RCC 7860 (cell line): Measurements from ENCODE around the gene LRRC18.

Source experiments
- DNase-seq: peaks from one replicate; pipeline ENCODE4 v3.0.0-alpha.2; 2015; ENCODE audit warnings: low spot score
- FAIRE-seq: peaks from 2 replicates; lab custom pipeline; 2012; peaks lifted over from hg19 to GRCh38; lab: Jason Lieb, UNC

The LRRC18 gene

DNA sequence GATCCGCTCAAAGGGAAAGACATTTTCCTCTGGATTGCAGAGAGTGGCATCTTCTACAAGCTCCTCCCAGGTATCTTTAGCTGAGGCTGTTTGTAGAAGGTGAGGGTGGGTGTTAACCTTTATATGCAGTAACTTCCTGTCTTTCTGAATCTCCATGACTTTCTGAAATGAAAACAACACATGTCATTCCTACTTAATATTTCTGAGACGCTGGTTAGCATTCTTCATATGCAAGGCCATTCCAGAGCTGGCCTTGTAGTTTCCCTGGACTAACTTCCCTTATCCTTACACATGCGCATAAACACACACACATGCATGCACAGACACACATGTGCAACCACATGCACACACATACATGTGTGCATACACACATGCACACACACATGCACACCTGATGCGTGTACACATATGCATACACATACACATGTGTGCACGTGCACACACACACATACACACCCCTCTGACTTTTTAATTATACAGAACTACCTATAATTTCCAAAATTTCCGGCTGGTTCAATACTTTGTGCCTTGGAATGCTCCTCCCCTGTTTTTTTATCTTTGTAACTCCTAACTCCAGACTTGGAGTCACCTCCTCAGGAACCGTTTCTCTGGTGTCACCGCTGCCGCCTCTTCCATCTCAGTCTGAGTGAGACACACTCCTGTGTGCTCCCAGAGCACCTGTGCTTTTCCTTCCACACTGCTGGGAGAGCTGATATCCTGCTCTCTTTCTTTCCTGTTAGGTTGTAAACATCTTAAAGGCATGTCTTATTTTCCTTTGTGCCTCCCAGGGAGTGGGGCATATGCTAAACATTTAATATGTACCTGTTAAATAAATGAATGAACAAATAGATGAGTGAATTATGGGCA is 55.2 kb downstream of the LRRC18 start:
- no peak for DNase-seq
- FAIRE-seq = no peak

DNA sequence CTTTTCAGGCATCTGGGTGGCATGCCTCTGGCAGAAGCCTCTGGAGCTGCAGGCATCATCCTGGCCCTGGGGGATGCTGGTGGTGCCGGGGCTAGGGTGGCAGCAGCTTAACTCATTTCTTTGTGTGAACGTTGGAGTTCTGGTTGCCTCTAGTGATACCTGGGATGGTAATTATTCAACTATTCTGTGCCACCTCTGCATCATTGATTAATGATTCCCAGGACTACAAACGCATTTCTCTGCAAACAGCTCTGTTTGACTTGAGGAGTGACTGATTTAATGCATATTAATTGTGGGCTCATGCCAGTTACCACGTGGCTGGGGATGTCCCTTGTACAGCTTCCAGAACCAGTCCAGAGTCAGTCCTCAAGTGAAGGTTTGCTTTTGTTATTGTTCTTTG is 55.9 kb downstream of the LRRC18 start:
- FAIRE-seq (no peak), DNase-seq (no peak)

DNA sequence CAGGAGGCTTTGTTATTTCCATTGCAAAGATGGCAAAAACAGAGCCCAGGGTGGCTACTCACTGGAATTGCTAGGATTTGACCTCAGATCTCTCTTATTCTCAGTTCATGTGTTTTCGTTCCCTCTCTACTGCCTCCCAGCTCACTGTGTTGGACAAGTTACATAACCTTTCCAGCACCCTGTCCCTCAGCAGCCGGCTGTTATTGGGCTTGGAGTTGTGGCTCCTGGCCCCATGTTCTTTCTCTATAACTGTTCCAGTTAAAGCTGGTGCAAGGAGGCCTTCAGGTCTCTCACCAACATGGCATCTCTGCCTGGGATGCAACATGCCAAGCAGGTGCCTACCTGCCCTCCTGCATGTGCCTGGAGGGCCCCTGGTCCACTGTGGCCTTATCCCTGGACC is 56.8 kb downstream of the LRRC18 start:
- FAIRE-seq (no peak), DNase-seq (no peak)

DNA sequence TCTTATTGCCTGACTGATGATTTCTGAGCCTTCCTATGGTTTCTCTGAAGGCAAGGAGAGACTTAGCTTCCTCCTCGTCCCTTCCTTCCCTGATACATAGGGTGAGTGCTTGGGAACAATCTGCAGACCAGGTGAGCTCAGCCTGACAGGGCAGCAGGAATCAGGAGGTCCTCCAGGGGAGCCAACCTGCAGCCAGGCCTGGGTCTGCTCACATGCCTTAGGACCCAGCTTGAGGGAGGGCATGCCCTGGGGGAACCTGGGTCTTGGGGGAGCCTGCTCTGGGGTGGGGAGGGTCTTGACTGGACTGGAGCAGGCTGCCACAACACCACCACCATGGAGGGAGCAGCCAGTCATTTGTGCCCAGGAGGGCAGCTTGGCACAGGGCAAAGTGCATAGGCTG is 57.7 kb downstream of the LRRC18 start:
- DNase-seq = no peak
- FAIRE-seq = no peak

DNA sequence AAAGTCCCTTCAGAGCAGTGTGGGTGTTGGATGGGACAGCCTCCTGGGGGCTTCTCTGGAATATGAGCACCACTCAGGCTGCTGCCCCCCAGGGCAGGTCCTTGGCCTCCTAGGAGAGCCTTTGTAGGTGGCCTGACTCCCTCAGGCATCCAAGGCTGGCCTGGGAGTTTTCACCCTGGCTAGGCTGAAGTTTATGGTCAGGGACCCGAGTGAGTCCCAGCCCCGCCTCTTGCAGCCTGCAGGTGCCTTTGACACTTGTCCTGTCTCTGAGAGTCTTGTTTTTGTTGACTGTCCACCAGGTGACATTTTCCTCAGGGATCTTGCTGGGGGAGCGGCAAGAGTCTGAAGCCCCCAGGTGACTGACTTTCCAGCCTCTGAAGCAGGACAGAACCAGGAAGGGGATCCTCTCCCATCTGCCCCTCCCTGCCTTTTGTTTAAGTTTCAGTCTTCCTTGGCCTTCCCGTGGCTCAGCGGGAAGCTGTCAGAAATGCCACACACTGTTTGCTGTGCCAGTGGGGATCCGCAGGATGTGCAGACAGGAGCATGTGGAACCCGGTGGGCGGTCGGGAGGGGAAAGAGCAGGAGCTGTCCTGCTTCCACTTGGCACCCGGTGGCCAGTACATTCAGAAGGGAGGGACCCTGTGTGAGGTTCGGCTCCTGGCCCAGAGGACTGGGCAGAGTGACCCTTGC is 59.5 kb downstream of the LRRC18 start:
- no peak for FAIRE-seq
- no peak for DNase-seq

DNA sequence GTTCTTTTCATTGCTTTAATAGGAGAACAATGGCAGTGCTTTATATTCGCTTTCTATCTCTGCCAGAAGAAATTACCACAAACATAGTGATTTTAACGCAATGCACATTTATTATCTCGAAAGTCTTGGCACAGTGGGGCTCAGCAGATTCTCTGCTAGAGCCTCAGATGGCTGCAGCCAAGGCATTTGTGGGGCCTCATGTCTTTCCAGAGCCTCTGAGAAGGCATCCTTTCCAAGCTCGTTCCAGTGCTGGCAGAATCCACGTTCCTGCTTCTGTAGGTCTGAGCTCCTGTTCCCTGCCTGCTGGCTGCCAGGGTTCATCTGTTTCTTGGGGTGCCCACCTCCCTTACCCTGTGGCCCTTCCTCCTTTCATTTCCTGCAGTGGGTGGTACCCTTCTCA is 60.2 kb downstream of the LRRC18 start:
- FAIRE-seq = no peak
- DNase-seq = no peak

DNA sequence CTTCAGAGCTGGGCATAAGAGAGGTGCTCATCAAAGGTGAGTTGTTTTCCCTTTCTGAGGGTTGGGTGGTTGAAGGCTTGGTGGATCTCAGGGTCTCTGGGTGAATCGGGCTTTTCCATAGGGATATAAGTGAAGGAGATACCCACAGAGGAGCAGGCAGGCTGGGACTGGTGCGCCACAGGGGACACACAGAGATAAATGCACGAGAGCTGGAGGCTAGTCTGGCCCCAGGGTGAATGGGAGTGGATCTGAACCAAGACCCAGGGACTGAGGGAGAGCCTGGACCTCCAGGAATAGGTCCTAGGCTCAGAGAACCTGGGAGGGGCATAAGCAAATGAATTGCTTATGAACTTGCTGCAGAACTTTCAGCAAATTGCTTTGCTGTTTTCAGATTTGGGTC is 61.5 kb downstream of the LRRC18 start:
- DNase-seq (no peak), FAIRE-seq (no peak)

DNA sequence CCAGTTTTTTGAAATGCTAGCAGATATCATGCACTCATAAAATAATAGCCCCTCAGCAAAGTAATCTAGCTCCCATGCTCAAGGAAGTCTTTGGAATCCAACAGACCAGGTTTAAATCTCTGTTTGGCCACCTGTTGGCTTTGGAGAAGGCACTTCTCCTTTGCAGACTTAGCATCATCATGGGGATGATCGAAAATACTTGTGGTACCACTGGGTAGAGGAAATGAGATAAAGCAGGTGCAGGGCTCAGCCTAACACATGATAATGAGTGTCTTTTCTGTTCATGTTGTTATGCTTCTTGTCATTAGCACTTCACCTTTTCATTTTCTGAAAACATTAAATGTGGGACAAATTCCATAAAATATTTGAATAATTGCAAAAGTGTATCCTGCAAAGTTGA is 67.4 kb downstream of the LRRC18 start:
- FAIRE-seq = no peak
- DNase-seq = no peak
